ENCODE results near the gene TFDP1. TPM values are rescaled to one million over a fixed set of nuclear protein-coding genes. Genes with fewer than 3 reads are reported as not detected.
"Not testable (repeated sequence)": the region's sequence is repeated elsewhere in the genome, so short reads cannot be mapped to it uniquely, and the experiment has no call there.

The TFDP1 gene
- polyA plus RNA-seq, 5 donors, result 77.4 to 87.3 (median 80.6) TPM

DNA sequence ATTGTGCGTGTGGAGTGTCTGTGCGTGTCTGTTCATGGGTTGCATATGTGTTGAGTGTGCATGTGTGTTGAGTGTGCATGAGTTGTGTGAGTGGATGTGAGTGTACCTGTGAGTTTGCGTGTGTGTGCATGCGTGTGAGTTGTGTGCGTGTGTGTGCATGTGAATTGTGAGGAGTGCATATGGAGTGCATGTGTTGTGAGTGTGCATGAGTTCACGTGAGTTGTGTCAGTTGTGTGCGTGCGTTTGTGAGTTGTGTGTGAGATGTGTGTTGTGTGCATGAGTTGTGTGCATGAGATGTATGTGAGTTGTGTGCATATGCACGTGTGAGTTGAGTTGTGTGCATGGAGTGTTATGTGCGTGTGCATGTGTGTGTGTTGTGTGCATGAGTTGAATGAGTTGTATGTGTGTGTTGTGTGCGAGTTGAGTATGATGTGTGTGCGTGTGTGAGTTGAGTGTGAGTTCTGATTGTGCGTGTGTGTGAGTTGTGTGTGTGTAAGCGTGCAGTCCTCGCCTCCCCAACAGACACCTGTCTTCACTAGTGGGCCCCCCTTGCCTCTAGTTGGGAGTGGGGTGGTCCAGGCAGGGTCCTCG is 29.3 kb downstream of the TFDP1 start:
- no peak for DNase-seq

DNA sequence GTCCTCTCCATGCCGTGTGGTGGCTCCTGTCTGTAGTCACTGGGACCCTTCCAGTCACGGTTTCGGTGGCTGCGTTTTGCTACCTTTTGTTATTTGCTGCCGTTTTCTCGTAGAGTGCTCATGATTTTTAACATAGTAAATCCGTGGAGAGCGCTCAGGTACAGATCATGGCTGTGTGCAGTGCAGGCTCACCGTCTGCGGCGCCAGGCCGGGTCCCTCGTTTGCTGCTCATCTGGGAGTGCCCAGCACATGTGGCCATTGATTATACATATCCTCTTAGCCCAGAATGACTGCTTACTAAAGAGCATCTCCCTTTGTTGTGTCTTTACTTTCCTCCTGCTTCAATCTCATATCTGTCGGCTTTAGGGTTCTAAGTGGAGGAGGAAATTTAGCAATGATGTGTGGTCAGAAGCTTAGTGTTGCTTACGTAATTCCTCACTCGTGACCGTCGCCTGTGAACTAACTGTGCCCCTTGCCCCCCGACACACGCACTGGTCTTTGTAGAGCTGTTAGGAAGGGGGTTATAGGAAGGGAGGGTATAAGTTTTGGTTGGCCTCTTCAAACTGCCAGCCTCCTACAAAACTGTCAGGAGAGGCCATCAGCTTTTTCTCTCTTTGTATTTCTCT is 31.8 kb downstream of the TFDP1 start:
- DNase-seq, result no peak

DNA sequence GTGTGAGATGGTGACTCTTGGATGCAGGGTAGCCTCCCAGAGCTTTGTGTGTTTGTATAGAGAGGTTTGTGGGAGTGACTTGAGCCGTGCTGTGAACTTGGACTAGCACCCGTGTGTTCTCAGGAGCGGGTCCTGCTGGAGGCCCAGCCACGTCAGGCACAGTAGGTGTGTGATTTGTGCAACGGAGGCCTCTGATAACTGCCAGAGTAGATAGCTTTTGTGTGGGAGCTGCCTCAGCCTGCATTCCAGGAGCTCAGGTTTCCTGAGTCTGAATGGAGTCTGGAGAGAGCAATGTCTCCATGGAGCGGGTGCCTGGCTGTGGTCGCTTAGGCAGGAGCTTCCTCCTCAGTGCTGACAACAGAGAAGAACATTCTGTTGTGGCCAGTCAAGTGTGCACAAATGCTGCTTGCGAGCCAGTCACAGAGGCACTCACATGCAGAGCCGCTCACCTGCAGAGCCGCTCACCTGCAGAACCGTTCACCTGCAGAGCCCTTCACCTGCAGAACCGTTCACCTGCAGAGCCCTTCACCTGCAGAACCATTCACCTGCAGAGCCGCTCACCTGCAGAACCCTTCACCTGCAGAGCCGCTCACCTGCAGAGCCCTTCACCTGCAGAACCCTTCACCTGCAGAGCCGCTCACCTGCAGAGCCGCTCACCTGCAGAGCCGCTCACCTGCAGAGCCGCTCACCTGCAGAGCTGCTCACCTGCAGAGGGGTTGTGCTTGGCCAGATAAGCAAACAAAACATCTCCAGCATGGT is 32.6 kb downstream of the TFDP1 start:
- no peak for DNase-seq

DNA sequence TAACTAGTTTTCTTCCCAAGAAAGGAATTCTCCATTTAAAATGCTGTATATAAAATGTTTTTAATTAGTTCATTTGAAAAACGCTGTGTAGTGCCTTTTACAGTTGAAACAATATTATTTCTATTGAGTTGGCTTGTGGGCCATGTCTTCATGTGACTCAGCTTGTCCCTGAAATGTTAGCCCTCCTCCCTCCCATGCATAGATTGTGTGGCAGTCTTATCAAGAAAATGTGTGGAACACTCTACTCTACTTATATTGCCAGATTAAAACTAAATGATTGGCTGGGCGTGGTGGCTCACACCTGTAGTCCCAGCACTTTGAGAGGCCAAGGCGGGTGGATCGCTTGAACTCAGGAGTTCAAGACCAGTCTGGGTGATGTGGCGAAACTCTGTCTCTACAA is 33.4 kb downstream of the TFDP1 start:
- DNase-seq, result no peak

DNA sequence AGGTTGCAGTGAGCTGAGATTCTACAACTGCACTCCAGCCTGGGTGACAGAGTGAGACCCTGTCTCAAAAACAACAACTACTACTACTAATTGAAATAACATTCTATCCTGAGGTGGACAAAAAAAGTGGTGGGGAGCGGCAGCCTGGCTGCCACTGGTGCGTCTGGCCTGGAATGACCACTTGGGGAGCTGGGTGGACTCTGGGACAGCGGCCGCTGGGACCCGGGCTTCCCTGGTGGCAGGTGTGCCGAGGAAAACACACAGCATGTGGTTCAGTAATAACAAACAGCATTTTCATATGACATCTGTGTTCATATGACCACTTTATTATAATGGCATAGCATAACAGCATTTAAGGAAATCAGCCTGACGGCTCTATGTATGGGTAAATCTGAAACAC is 33.9 kb downstream of the TFDP1 start:
- DNase-seq, result no peak

DNA sequence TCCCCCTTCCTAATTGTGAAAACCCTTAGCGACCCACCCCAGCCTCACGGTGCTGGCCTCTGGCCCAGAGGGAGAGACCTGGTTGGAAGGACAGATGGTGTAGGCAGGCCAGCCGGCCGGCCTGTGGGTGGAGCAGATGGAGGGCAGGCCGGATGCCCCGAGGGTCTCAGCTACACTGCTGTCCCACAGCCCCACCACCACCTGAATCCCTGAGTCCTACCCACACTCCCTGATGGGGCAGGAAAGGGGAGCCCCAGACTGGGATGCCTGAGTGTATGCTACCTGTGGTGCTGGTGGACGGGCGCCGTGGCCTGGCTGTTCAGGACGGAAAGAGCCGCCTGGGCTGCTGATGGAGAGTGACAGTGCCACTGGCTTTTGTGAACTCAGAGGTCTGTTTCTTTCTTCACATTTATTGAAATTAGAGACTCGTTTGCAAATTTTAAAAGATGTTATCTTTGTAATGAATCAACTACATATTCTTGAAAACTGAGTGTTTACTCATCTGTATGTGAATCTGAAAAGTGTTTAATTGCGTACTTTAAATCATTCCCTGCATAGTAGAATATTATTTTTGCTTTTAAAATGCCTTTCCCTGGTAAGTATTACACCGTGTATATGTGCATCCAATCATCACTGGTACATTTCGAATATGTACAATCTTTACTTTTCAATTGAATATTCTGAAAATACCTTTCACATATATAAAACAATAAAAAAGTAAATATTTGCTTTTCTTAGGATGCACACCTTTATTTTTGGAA is 35.7 kb downstream of the TFDP1 start:
- DNase-seq, result no peak

DNA sequence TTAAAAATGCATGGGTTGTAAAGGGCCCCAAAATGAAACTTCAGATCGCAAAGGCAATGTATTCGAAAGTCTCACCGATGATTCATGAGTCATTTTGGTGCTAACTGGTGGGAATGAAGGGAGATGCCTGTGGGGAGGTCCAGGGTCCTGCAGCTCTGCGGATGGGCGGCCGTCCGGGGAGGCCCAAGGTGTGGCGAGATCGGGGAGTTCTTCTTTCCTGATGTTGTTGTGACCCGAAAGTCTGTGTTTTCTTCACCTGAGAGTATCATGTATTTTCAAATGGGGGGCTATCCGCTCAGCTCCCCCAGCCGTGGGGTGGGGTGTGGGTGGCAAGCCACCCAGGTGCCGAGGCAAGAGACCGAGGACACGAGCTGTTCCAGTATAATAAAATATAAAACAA is 36.5 kb downstream of the TFDP1 start:
- no peak for DNase-seq

DNA sequence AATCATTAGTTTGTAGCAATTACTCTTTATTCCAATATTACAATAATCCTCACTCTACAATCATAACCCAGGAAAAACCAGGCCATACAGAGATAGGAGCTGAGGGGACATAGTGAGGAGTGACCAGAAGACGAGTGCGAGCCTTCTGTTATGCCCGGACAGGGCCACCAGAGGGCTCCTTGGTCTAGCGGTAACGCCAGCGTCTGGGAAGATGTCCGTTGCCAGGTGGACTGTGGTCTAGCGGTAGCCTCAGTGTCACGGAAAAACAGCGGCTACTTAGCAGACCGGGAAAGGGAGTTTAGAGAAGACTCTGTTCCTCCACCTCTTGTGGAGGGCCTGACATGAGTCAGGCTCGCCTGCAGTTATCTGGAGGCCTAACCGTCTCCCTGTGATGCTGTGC is 36.9 kb downstream of the TFDP1 start:
- DNase-seq, result not testable (repeated sequence)

DNA sequence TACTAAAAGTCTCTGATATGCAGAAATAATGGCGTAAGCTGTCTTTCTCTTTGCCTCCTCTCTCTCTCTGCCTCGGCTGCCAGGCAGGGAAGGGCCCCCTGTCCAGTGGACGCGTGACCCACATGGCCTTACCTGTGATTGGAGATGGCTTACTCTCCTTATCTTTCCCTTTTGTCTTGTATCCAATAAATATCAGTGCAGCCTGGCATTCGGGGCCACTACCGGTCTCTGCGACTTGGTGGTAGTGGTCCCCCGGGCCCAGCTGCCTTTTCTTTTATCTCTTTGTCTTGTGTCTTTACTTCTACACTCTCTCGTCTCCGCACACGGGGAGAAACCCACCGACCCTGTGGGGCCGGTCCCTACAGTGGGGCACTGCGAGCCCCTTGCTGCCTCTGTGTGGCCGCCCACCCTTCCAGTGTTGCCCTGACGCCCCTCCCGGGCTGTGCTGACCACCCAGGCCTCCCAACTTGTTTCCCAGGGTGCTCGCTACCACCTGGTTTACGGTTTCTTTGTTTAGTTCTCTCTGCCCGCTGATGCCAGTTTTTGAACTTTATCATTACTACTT is 37.5 kb downstream of the TFDP1 start:
- DNase-seq, result not testable (repeated sequence)

DNA sequence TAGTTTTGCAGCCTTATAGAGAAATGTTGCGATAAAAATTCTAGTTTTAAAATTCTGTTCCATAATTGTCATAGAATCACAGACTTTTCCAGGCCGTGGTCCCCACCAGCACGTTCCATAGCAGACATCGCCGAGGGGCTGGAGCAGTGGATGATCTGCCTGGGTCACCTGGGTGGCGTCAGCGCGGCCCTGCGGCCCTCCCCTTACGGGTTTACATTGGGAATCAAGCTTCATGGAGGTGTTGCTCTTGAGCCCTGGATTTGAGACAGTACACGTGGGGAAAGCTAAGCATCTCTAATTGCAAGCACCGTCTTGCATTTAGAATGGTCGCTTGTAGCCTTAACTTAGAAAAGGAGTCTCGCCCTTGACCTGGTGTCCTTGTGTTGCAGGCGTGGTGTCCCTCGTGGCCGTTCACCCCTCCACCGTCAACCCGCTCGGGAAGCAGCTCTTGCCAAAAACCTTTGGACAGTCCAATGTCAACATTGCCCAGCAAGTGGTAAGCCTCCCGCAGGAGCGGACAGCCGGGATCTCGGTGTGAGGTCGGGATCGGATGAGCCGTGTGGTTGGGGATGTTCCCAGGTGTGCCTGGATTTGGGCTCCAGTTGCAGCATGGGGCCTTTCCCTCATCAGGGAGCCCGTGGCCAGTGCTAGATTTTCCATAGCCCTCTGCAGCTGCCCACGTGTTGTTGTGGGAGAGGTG is 38.4 kb downstream of the TFDP1 start:
- no peak for DNase-seq

DNA sequence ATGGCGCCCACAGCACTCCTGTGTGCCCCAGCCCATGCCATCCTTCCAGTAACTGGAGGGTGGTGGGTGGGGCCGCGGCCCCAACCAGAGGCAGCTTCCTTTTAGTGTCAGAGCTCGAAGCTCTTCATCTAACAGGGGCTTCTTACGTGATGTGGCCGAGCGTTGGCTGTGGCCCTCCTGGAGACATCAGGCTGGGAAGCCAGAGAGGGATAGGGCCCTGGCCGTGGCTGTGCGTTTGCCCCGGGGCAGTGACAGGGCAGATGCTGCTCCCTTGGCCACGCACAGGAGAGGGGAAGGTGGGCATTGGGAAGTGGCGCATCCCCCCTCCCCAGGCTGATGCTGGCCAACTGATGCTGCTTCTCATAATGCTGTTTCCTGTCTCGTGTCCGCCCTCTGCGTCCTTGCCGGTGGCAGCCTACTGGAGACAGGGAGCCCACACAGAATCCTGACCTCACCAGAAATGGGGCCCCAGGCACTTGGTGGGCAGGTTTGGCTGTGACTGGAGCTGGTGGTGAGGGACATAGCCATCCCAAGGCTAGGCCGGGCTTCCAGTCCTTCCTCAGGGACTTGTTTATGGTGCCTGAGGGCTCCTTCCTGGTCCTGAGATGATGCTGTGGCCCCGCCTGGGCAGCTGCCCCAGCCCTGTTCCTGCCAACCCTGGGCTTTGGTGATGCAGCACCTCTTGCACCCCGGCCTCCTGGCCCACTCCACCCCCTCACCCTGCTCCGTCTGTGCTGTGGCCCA is 39.1 kb downstream of the TFDP1 start:
- DNase-seq, result no peak

DNA sequence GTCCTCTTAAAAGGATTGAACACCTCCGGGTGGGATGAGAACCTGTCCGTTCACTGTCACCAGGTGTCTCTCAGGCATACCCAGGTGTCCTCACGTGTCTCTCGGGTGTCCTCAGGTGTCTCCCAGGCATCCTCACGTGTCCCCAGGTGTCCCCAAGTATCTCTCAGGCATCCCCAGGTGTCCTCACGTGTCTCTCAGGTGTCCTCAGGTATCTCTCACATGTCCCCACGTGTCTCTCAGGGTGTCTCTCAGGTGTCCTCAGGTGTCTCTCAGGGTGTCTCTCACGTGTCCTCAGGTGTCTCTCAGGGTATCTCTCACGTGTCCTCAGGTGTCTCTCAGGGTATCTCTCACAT is 39.7 kb downstream of the TFDP1 start:
- no peak for DNase-seq

DNA sequence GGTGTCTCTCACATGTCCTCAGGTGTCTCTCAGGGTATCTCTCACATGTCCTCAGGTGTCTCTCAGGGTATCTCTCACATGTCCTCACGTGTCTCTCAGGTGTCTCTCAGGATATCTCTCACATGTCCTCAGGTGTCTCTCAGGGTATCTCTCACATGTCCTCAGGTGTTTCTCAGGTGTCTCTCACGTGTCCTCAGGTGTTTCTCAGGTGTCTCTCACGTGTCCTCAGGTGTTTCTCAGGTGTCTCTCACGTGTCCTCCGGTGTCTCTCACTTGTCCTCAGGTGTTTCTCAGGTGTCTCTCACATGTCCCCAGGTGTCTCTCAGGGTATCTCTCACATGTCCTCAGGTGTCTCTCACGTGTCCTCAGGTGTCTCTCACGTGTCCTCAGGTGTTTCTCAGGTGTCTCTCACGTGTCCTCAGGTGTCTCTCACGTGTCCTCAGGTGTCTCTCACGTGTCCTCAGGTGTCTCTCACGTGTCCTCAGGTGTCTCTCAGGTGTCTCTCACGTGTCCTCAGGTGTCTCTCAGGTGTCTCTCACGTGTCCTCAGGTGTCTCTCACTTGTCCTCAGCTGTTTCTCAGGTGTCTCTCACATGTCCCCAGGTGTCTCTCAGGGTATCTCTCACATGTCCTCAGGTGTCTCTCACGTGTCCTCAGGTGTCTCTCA is 40.2 kb downstream of the TFDP1 start:
- DNase-seq, result not testable (repeated sequence)

DNA sequence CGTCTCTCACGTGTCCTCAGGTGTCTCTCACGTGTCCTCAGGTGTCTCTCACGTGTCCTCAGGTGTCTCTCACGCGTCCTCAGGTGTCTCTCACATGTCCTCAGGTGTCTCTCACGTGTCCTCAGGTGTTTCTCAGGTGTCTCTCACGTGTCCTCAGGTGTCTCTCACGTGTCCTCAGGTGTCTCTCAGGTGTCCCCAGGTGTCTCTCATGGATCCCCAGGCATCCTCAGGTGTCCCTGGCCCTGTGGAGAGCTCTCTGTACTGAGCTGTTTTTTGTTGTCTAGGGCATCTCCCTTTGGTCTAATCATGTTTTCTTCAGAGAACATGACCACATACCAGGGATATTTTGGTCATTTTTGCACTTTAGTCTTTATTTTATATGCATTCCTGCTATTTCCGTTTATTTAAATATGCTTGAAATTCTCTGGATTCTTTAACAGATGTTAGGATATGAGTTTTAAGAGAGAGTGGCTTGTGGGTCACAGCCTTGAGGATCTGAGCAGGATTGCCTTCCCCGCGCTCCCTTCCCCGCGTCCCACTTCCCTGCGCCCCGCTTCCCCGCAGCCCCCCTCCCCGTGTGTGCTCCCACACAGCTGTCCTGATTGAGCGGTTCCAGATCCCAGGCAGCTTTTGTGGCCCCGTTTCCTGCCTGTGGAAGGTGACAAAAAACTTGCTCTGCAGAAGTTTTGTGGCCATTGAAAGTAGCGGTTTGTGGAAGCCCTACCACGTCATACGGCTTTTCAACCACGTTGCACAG is 41.6 kb downstream of the TFDP1 start:
- DNase-seq, result no peak

DNA sequence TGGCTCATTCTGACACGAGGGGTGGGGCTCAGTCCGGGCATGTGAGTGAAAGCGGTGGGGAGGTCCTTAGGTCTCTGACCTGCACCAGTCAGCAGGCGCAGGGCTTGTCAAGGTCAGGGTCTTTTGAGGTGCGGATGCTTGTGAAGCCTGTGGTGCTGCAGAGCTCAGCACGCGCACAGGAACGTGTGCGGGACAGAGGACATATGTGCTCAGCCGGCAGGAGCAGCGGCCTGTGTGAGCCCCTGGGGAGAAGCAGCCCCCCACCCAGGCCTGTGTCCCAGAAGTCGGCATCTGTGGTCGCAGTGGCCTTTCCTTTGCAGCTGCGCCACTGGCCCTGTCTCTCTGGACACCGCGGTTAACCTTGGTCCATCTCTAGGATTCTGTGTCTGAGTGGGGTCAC is 42.6 kb downstream of the TFDP1 start:
- DNase-seq, result no peak

DNA sequence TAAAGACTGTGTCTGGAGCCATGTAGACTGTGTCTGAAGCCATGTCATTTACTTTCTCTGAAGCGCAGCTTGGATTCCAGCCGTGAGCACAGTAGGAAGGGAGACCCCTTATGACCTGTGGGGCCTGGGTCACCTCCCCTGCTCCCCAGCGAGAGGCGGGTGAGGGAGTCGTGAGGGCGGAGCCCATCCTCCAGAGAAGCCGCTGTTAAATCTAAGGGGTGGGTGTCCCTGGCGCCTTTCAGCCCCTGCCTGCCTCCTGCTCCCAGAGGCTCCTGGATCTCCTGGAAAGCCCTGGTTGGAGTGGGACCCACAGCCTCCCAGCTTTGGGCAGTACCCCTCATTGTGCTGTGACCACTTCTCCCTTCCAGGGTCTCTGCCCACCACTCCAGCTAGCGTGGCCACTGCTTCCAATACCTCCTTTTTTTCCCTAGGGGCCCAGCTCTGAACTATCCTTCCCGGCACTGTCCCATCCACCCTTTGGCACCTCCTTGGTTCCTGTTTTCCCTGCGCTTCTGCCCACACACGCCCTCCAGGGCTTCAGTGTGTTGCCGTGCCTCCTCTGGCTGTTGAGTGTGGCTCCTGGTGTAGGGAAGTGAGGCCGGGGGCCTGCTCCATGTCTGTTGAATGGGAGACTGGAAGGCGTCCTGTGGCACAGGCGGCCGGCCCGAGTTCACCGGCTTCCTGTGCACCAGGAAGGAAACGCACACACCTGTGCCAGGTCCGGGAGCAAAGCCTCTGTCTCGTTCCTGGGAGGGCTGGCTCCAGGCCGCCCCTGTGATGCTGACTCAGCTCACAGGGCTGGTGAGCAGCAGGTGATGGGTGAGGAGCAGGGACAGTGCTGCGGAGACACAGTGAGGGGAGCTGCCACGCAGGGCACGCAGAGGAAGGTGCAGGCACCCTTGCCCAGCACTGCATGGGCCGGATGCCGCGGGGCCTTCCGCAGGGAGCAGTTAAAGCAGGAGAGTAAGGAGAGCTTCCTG is 44.0 kb downstream of the TFDP1 start:
- no peak for DNase-seq

DNA sequence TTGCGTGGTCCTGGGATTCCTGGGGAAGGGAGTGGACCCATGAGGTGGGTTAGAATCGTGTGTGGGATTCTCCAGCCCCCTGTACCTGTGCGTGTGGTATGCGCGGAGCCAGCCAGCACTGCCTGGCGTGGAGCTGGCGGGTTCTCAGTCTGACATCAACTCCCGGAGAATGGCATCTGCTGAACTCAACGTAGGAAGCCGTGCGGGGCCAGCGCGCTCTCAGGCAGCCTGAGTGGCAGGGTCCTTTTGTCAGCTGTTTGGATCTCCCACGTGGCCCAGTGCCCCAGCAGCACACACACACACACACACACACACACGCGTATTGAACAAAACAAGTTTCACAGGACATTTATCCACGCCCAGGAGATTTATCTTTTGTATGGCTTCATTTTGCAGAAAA is 45.3 kb downstream of the TFDP1 start:
- no peak for DNase-seq

DNA sequence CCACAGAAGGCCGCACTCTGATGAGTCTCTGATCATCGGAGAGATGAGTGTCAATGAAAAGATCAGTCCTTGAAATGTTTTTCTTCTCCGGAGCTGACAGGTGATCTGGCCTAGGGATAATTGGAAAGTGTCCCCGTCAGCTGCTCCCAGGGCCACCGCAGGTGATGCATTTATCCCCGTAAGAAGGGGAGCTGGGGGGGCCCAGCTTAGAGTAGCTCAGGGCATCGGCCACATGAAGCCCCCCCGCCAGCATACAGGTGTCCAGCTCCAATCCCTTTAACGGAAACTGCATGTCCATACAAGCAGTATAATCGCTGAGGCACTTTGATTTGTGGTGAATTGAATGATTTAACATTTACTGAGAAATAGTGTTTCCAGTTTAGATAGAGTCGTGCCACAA is 45.7 kb downstream of the TFDP1 start:
- no peak for DNase-seq
